Left renal pelvis (tissue), 4 donors: ENCODE measurements around the gene ARNT2. TPM values are rescaled to one million over a fixed set of nuclear protein-coding genes. Genes with fewer than 3 reads are reported as not detected.
"Not testable (repeated sequence)": the region's sequence is repeated elsewhere in the genome, so short reads cannot be mapped to it uniquely, and the experiment has no call there.

Experiments
- DNase-seq, 4 donors: peaks; one replicate each; pipeline ENCODE4 v3.0.0-alpha.2; 2013; ENCODE audit warnings: low read depth in 4 of 4, low spot score in 3 of 4
- polyA plus RNA-seq, 4 donors: library from polyadenylated mRNA; unstranded; fragments of 120-200 nt; gene quantifications; one replicate each; pipeline ENCODE4 v1.2.1, GENCODE V29; 2013; ENCODE audit not compliant: insufficient read length in 4 of 4

The ARNT2 gene
- polyA plus RNA-seq = 10 to 100 TPM; 26.7 to 61.5 (median 54.8) TPM

DNA sequence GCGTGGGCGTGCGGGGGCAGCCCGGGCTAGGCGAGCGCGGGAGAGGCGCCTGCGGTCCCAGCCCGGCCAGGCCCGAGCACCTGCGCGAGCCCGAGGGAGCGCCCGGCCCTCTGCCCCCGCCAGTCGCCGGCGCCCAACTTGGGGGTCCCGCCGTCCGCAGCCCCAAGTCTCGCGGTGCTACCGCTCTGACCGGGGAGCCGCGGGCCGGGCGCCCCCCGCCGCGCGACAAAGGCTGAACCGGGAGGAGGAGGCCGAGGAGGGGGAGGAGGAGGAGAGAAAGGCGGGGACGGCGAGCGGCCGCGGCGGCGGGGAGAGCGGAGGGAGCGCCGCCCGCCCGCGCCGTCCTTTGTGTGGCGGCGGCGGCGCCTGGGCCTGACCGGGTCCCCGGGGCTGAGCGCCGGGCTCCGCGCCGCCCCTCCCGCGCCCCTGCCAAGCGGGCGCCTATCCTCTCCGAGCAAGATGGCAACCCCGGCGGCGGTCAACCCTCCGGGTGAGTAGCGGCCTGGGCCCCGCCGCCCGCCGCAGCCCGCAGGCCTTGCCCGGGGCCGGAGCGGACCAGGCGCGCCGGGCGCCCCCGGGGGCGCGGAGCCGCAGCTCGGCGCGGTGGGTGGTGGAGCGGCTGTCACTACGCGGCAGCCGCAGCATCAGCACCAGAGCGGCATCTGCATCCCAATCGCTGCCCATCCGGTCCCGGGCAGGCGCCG is at the start of gene ARNT2:
TSS of gene ARNT2 (plus strand) at position 326 of the 704 bp plus-strand sequence. CDS start at position 460, 134 bp downstream.
- DNase-seq = no peak

DNA sequence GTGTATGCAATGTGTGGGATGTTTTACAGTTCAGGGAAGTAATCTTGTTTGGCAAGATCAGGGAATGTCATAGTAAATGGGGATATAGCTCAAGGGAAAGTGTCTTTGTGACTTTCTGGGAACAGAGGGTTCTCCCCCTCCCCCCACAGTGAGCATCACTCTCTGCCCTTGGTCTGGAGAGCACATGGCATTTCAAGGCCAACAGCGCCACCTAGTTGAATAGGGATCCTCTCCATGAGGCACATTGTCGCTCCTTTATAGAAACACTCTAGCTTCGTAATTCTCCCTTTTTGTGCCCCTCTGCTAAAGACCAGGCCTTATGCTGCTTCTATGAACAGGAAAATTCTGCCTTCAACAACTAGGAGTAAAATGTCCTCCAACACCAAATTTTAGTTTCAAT is 37.1 kb upstream of the ARNT2 start:
- DNase-seq = no peak

DNA sequence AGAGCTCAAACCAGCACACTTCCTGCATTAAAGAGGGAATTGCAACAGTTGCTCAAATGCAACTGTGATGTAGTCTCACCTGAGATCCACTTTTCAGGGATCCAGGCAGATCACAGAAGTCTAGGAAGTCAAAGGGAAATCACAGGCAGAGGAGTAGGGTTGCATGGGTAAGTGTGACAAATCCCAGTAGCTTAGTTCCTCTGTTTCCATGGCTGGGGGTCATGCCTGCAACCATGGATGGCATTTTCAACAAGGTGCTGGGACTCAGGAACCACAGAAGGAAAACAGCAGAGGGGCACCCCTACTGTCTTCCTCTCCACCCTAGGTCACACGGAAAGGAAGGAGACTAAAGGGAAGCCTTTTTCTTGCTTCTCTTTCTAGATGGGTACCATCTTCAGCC is 36.5 kb upstream of the ARNT2 start:
- DNase-seq = no peak

DNA sequence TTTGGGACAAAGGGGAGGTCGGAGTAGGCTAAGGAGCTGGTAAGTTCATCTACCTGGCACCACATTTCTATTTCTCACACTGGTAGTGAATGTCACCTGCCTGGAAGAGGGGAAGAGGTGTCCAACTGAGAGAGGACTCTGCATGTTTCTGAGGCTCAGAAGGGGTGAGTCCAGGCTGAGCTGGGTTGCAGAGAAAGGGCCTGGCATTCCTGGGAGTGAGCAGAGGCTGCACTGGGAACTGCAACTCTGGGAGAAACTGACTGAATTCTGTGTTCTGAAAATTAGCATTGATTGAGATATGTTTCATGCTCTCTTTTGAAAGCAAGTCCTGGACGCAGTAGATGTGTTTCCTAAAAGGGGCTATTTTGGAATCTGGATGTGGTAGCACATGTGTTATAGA is 32.3 kb upstream of the ARNT2 start:
- DNase-seq = no peak

DNA sequence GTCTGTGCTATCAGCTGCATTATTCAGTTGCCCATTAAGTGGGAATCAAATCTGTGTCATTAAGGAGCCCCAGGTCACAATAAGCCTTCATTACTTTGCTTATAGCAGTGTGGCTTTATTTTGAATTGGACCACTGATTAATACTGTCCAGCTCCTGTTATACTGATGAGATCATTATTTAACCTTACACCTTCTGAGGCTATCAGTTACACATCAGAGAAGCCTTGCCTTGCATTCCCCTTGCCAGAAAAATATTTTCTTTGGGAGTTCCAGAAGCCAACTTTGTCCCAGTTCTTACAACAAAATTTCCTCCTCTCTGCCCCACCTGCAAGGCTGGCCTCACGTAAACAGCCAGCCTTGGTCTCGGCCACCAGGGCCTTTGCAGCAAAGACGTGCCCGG is 29.7 kb upstream of the ARNT2 start:
- DNase-seq = no peak

DNA sequence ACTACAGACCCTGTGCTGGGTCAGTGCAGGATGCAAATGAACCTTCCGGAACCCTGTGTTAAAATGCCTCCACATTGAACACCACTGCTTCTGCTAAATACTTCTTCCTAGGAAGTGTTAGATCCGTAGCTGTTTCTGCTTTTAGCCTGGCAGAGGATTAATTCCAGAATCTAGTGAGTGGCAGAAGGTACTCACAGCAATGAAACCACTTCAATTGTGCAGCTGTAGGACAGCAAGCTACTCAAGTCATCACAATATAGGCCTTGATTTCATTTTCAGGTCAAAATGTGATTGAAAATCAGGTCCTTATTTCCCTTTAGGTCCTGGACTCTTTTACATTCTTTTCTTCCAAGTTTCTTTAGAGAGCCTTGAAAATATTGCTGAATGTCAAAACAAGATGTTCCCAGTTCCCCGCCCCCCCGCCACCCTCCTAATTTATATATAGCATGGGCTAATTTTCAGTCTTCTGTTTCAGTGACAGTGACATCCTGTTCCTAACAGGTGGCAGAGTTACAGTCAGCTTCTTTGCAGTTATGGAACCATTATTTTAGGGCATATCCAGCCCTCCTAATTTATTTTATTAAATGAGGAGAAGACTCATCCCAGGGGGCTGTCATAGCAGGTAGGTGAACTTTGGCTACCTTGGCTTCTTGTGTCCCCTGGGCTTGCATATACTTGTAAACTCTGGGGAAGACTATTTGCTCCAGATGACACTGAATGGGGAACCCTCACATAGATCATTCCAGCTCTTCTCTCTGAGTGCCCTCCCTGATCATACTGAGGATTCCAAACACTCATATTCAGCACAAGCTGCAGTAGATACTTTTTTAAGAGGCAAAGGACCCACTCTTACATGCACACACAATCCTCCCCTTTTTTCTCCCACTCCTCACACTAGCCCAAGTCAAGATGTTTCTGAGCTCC is 28.0 kb upstream of the ARNT2 start:
- DNase-seq = no peak

DNA sequence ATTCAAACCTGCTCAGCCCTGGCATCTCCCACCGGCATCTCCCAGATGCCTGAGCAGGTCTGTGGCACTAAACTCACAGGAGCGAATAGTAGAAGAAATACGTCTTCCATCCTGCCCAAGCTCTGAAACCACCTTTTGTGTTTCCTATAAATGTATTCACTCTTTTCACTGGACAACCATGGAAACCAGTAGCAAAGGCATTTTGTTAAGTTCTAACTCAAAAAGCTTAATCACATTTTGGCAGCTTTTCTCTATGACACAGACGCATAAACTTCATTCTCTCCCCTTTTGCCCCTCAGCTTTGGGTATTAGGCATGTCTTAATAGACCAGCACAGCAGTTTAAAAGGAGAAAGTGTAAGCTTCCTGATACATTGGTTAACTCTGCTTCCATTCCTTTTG is 24.5 kb upstream of the ARNT2 start:
- no peak for DNase-seq

DNA sequence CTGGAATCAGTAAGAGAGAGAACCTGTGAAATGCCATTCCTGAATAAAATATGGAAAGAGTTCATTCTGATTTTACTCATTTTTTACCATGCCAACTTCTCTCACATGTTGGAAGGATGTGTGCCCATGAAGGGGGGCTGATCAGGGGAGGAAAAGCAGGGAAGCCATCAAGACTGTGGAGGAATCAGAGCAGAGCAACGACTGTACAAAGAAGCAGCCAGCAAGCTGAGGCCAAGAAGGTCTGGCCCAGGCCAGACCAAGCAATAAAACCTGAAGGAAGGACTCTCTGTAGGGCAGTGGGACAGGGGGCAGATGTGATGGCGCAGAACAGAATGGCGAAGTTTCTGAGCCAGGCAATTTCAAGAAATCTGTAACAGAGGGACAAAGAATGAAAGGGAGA is 24.0 kb upstream of the ARNT2 start:
- no peak for DNase-seq

DNA sequence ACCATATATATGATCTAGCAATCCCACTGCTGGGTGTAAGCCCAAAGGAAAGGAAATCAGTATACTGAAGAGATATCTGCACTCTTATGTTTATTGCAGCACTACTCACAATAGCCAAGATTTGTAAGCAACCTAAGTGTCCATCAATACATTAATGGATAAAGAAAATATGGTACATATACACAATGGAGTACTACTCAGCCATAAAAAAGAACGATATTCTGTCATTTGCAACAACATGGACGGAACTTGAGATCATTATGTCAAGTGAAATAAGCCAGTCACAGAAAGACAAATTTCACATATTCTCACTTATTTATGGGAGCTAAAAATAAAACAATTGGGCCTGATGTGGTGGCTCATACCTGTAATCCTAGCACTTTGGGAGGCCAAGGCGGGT is 21.9 kb upstream of the ARNT2 start:
- no peak for DNase-seq

DNA sequence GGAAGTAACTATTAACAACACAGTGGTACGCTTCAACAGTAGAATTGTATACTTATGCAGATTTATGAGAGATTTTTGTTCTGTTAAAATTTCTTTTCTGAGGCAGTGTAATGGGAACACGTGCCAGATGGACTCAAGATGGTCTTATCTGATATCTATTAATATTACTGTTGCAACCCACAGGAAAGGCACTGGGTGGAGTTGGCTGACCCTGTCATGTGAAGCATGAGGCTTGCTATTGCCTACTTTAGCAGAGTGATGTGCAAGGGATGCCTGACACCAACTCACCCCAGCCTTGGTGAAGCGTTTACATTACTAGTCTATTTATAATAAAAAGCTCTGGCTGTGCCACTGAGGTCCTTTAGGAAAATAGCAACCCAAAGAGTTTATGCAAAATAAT is 19.8 kb upstream of the ARNT2 start:
- DNase-seq = no peak

DNA sequence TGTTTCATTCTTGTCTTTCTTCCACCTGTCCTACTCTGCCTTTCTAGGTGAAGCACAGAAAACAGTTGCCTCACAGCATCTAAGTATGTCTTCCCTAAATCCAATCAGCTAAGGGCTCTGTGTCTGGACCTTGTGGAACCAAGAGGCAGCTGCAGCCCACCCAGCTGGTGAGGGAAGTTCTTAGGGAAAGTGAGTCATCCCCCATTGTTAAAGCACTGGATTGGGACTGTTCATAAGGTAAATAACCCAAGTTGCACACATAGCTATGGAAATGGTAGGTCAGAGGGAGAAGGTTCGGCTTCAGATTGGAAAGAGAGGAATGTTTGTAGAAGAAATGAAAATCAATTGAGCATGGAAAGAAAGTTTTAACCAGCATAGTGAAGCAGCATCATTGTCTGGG is 18.0 kb upstream of the ARNT2 start:
- no peak for DNase-seq

DNA sequence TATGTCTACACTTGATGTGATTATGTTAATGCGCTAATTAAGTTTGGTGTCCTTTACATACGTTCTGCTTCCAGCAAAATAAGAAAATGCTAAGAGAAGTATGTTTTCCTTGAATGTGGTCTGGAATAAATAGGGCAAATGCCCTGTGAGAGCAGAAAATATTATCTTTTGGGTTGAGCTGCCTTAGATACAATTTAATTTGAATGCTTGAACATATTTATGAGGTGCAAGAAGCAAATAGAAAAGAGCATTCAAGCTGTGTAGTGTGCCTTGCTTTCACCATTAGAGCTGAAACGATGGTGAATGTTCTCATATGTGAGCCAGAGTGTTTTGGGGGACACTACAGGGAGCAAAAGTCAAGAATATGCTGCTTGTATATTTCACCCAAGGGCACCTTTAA is 15.9 kb upstream of the ARNT2 start:
- DNase-seq = no peak

DNA sequence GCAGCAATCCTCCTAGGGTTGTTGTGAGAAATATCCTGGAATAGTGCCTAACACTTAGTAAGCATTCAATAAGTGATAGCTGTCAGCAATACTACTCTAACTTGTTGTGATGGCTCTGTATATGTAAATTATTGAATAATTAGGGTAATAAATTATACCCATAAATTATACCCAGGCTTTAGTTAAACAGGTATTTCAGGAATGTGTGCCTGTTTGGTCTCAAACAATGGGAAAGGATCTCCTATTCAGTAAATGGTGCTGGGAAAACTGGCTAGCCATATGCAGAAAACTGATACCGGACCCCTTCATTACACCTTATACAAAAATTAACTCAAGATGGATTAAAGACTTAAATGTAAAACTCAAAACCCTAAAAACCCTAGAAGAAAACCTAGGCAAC is 14.8 kb upstream of the ARNT2 start:
- no peak for DNase-seq

DNA sequence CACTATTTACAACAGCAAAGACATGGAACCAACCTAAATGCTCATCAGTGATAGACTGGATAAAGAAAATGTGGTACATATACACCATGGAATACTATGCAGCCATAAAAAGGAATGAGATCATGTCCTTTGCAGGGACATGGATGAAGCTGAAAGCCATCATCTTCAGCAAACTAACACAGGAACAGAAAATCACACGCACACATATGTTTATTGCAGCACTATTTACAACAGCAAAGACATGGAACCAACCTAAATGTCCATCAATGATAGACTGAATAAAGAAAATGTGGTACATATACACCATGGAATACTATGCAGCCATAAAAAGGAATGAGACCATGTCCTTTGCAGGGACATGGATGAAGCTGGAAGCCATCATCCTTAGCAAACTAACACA is 13.2 kb upstream of the ARNT2 start:
- DNase-seq = not testable (repeated sequence)

DNA sequence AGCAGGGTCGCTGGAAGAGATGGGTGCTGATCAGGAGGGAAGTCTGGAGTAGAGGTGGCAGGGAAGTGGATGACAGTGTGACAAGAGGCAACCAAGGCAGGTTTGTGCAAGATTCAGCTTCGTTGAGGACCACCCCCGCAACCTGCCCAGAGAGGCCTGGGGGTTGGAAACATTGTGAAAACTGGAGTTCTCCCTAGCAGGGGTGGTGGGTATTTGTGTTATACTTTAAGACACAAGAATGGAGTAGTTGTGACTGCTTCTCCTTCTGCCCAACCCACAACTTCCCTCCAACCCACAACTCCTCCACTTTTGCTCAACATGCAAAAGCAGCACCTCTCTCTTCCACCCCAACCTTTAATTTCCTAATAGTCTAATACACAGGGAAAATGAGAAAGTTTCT is 8.6 kb upstream of the ARNT2 start:
- DNase-seq = no peak

DNA sequence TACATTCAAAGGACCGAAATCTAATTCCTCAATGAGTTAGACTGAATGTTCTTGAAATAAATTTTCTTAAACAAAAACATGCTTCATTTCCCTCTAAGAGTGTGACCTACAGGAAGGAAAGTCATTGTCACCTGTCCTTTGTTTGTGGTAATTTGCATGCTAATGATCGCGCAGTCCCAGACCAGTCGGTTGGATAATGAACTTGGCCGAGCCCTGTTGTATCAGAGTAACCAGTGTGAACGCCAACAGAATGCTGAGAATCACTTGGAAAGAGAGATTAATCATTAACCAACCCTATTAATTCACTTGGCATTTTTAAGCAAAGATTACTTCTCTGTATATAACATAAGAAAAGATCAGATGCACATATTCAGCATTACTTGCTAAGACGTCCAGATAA is 8.1 kb upstream of the ARNT2 start:
- no peak for DNase-seq

DNA sequence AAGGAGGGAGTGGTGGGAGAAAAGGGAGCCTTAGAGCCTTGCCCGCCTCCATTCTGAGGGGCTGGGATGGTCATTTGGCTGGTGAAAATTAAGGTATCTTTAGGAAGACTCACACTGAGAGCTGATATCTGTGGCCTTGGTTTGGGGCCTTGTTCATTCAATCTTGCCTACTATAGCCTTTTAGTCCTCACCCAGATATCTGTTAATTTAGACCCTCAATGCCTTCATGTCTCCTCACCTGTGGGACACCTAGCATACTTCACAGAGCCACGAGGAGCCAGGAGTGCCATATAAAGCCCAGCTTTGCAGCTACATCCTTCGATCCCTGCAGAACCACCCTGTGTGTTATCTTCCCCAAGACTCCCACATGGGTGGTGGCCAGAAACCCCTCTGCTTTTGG is 4.7 kb upstream of the ARNT2 start:
- DNase-seq = no peak

DNA sequence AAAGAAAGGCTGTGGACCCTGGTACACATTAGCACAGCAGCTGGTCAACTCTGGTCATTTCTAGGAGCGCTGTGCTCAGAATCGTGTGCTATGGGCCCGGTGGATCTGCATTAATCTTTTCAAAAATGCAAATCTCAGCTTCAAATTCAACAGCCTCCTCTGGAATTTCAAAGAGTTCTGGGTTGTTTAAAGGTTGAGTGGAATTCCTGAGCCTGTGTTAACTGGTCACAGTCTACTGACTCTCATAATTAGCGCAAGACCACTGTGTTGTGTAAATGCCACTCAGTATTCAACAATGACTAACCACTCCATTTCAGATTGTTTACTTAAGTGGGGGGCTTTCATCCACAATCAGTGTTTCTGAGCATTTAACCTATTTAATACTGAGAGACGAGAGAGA is 2.7 kb upstream of the ARNT2 start:
- no peak for DNase-seq

DNA sequence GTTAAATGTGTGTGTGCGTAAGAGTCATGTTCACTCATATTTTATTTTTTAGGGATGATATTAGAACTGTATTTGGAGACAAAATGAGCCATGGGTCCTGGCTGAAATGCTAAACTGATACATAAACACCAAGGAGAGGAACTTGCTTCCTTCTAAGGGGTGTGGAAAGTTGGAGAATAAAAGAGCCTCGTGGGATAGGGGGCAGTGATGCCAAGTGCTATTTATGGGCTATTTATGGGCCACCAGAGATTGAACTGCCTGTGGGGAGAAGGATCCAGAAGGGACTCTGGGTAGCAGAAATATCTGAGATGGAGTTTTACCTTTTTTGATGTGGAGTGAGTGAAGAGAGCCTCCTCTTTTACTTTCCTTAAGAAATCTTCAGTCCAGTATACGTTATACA is 1.8 kb upstream of the ARNT2 start:
- DNase-seq = no peak

DNA sequence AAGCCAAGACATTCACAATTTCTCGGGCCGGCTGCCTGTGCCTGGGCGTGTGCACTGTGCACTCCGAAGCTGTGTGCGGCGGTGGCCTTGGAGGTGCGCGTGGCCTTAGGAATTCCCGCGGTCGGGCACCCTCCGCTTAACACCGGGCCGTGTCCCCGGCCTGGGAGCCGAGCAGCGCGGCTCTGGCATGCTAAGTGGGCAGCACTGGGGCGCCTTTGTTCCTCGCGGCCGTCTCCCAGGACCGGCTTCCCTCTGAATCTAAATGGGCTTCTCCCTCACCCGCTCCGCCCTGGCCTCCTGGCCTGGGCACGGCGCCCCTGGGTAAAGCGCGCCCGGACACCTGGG is 498 bp upstream of the ARNT2 start:
- no peak for DNase-seq

DNA sequence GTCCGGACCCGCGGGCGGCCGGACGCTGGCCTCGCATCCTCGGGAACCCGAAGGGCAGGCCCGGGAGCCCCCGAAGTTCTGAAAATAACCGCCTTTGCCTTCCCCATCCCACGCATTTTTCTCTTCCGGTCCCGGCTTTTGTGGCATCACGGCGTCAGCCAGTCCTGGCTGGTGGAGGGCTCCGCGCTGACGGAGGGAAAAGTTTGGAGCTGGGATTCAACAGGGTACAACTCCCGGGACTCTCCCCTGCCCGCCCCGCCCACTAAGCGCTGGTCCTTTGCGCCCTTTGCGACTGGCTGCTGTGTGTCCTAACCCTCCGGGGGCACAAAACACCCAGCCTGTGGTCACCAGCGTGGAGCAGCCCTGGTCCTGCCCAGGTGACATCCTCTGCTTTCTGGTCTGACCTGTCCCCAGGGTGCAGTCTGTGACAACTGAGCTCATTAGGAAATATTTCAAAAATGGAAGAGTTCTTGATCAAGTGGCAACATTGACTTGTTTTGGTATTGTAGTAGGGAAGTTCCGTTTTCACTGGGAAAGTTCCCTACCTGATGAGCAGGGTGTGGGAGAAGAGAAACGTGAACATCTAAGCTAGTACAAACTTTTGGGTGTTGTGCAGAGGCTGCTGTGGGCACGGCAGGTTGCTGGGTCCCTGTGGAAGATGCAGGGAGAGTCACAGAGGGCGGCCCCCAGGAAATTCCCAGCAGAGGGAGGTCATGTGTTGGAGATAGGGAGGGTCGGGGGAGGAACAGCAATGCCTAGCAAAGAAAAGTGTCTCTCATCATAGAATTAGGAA is 775 bp downstream of the ARNT2 start:
- DNase-seq = no peak

DNA sequence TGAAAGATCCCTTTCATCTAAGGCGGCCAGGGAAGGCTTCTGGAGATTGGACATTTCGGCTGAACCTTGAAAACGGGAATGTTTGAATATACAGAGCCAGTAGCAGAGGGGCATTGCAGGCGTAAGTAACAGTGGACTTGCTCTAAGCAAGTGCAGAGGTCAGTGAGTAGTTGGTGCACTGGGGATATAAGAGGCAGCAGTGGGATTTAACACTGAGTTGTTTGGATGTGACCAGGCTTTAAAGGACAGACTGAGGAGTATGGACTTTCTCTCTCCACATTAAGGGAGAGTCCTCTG is 1.3 kb downstream of the ARNT2 start:
- no peak for DNase-seq
